IMR-90 (cell line): ENCODE measurements around the gene CHST1. TPM values are rescaled to one million over a fixed set of nuclear protein-coding genes. Genes with fewer than 3 reads are reported as not detected.

Experiments
- ATAC-seq: fragments of 200-7000 bp; cut with Tn5 transposase; 2 replicates; pipeline ENCODE4 v1.9.1; 2020; ENCODE audit warnings: low read depth, mild to moderate bottlenecking, moderate library complexity
- BruUV-seq: library from RNA; stranded (reverse); fragments of 400-500 nt; replicated peaks from 2 replicates; lab custom pipeline; 2021; lab: Mats Ljungman, UMichigan
- CTCF ChIA-PET: fragments of 300-600 bp; formaldehyde crosslinking; extraction: SDS; loops from one replicate; lab custom pipeline; 2021; ENCODE audit warnings: antibody characterized with exemption; lab: Yijun Ruan, JAX
- POLR2A ChIA-PET: fragments of 300-600 bp; sonication (Branson Sonifier 250); formaldehyde crosslinking; loops from one replicate; lab custom pipeline; 2022; ENCODE audit warnings: antibody characterized with exemption; ENCODE audit not compliant: unreplicated experiment; lab: Charles Lee
- DNase-seq: peaks from one replicate; pipeline ENCODE4 v3.0.0; 2013
- H2AFZ ChIP-seq: replicated peaks from 2 replicates; pipeline ENCODE3; 2013; ENCODE audit warnings: low read length, mild to moderate bottlenecking; ENCODE audit not compliant: poor library complexity
- H2AK5ac ChIP-seq: 2 replicates; pipeline ENCODE4 v1.6.1; 2013; ENCODE audit warnings: low read depth, low read length, inconsistent platforms
- H2AK9ac ChIP-seq: replicated peaks from 2 replicates; pipeline ENCODE3; 2013; ENCODE audit warnings: mild to moderate bottlenecking, low read depth, low read length, moderate library complexity; ENCODE audit not compliant: poor library complexity
- H2BK120ac ChIP-seq: 2 replicates; pipeline ENCODE4 v1.6.1; 2013; ENCODE audit warnings: low read depth, low read length, inconsistent platforms
- H2BK15ac ChIP-seq: 3 replicates; pipeline ENCODE4 v1.6.1; 2013; ENCODE audit warnings: low read depth, low read length, inconsistent platforms
- H2BK20ac ChIP-seq: 2 replicates; pipeline ENCODE4 v1.6.1; 2013; ENCODE audit warnings: low read depth, mild to moderate bottlenecking, inconsistent platforms, low read length, moderate library complexity
- H2BK5ac ChIP-seq: 2 replicates; pipeline ENCODE4 v1.6.1; 2013; ENCODE audit warnings: mild to moderate bottlenecking, low read depth, low read length, inconsistent platforms; ENCODE audit not compliant: poor library complexity, severe bottlenecking
- H3K14ac ChIP-seq: replicated peaks from 2 replicates; pipeline ENCODE4 v1.6.1; 2013; ENCODE audit warnings: low read depth, low read length, inconsistent platforms
- H3K18ac ChIP-seq: 2 replicates; pipeline ENCODE4 v1.6.1; 2013; ENCODE audit warnings: low read depth, low read length, control low read depth
- H3K23ac ChIP-seq: 2 replicates; pipeline ENCODE4 v1.6.1; 2013; ENCODE audit warnings: low read depth, low read length, inconsistent platforms
- H3K27ac ChIP-seq: 2 replicates; pipeline ENCODE4 v1.5.1; 2013; ENCODE audit warnings: mild to moderate bottlenecking, control low read depth, low read length; ENCODE audit not compliant: insufficient read depth
- H3K27me3 ChIP-seq: 2 replicates; pipeline ENCODE4 v1.6.1; 2013; ENCODE audit warnings: low read length; ENCODE audit not compliant: control insufficient read depth, insufficient read depth
- H3K36me3 ChIP-seq: 2 replicates; pipeline ENCODE4 v1.6.1; 2013; ENCODE audit warnings: low read length, mixed read lengths; ENCODE audit not compliant: control insufficient read depth, insufficient read depth
- H3K4ac ChIP-seq: 2 replicates; pipeline ENCODE4 v1.6.1; 2013; ENCODE audit warnings: low read depth, low read length, inconsistent platforms
- H3K4me1 ChIP-seq: 2 replicates; pipeline ENCODE4 v1.6.1; 2013; ENCODE audit warnings: low read length, mixed read lengths; ENCODE audit not compliant: control insufficient read depth, insufficient read depth
- H3K4me2 ChIP-seq: 2 replicates; pipeline ENCODE4 v1.6.1; 2013; ENCODE audit warnings: low read depth, mild to moderate bottlenecking, control low read depth, low read length, moderate library complexity
- H3K4me3 ChIP-seq: 2 replicates; pipeline ENCODE4 v1.5.1; 2013; ENCODE audit warnings: low read depth, mild to moderate bottlenecking, control low read depth, low read length, moderate library complexity; ENCODE audit not compliant: insufficient read depth
- H3K56ac ChIP-seq: 2 replicates; pipeline ENCODE4 v1.6.1; 2013; ENCODE audit warnings: low read length, inconsistent platforms; ENCODE audit not compliant: insufficient read depth; ENCODE audit errors: extremely low read depth
- H3K79me1 ChIP-seq, 2 experiments: 2 replicates each; pipeline ENCODE4 v1.6.1; 2013; ENCODE audit warnings: low read length in 2 of 2, inconsistent platforms in 1 of 2, low read depth in 1 of 2
- H3K9ac ChIP-seq: 2 replicates; pipeline ENCODE4 v1.6.1; 2013; ENCODE audit warnings: low read depth, low read length, control low read depth
- H3K9me1 ChIP-seq: 2 replicates; pipeline ENCODE4 v1.6.1; 2013; ENCODE audit warnings: low read length, inconsistent platforms; ENCODE audit not compliant: insufficient read depth
- H3K9me3 ChIP-seq: 2 replicates; pipeline ENCODE4 v1.6.1; 2013; ENCODE audit warnings: low read length; ENCODE audit not compliant: control insufficient read depth, insufficient read depth
- H4K20me1 ChIP-seq: 2 replicates; pipeline ENCODE4 v1.6.1; 2013; ENCODE audit warnings: low read length, inconsistent platforms; ENCODE audit not compliant: insufficient read depth
- H4K5ac ChIP-seq: 2 replicates; pipeline ENCODE4 v1.6.1; 2013; ENCODE audit warnings: mild to moderate bottlenecking, low read depth, low read length, control low read depth
- H4K8ac ChIP-seq, 2 experiments: 2 replicates each; pipeline ENCODE4 v1.6.1; 2013; ENCODE audit warnings: low read depth in 2 of 2, low read length in 2 of 2, control low read depth in 1 of 2, inconsistent platforms in 1 of 2
- H4K91ac ChIP-seq: 2 replicates; pipeline ENCODE4 v1.6.1; 2013; ENCODE audit warnings: low read depth, low read length, inconsistent platforms; ENCODE audit not compliant: insufficient read depth
- CEBPB ChIP-seq: IDR thresholded peaks from 2 replicates; pipeline ENCODE4 v1.6.1; 2012; ENCODE audit warnings: low read depth, low read length, improper control_type of control experiment
- POLR2A ChIP-seq: IDR thresholded peaks from 2 replicates; pipeline ENCODE4 v1.6.1; 2012; ENCODE audit warnings: mild to moderate bottlenecking, low read depth, low read length
- RCOR1 ChIP-seq: IDR thresholded peaks from 2 replicates; pipeline ENCODE4 v1.6.1; 2012; ENCODE audit warnings: mild to moderate bottlenecking, low read length, improper control_type of control experiment; ENCODE audit not compliant: insufficient replicate concordance
- WGBS, 2 experiments: methylation state at CpG; one replicate each; pipeline versions ENCODE4 v1.1.5 to v1.1.7; 2013; ENCODE audit warnings: missing lambda C conversion rate in 2 of 2; ENCODE audit not compliant: insufficient read length in 1 of 2; ENCODE audit errors: extremely low coverage in 2 of 2; 5-methylcytosine and 5-hydroxymethylcytosine counted together
- dilution Hi-C: fragments of 300-500 bp; cut with HindIII; formaldehyde crosslinking; loops from one replicate; pipeline ENCODE4 v1.14.3; 2018; ENCODE audit warnings: low sequenced_read_pairs; ENCODE audit not compliant: unreplicated experiment
- in situ Hi-C: fragments of 300-500 bp; cut with MboI; formaldehyde crosslinking; loops from 3 replicates; pipeline ENCODE4 v1.14.3; 2019; ENCODE audit warnings: low sequenced_read_pairs, inconsistent platforms, mixed read lengths
- intact Hi-C: fragments of 100-400 bp; cut with micrococcal nuclease; formaldehyde crosslinking; loops from 2 replicates; pipeline ENCODE4 v1.10.0; 2022
- polyA plus RNA-seq, 3 experiments: library from polyadenylated mRNA; depleted of rRNA; stranded (reverse); fragments of >200 nt; gene quantifications; 2 replicates each; pipeline ENCODE4 v1.2.3, GENCODE V29; 2012; ENCODE audit warnings: low replicate concordance in 1 of 3
- total RNA-seq: library from RNA; depleted of rRNA; stranded (reverse); fragments of >200 nt; gene quantifications from 2 replicates; pipeline ENCODE4 v1.2.3, GENCODE V29; 2012
- TF ChIP-seq, protein P1 (sequence below): fragments of 150-350 bp; IDR thresholded peaks from 2 replicates; pipeline ENCODE4 v1.6.1; 2016; ENCODE audit warnings: low read depth, mild to moderate bottlenecking, low read length, moderate library complexity, borderline replicate concordance

CHST1 gene
- total and polyA plus RNA-seq, 2 of the 4 experiments (the other 2 are of a cell fraction): 0.21 TPM; not detected in 1

DNA sequence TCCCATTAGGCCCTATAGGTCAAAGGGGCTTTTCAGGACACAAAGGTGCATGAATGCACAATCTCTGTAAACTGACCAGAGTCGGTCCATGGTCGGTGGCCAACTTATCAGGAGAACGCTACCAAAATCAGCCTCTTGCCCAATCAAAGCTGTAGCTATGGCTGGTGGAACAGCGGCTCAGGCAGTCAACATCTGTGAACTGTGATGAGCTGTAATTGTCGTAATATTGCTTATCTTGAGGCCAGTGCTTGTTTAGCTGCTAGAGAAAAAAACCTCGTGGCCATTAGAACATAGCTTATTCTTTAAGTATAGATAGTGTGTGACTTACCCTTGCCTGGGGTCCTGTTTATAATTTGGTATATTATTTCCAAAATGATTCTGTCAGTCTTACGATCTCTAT lies 14.4 kb upstream of the CHST1 start:
- no peak for ATAC-seq
- 21% methylated on average over 3 of the region's 7 CpGs; no CpG with 5 or more reads in 1 of the 2 experiments for WGBS, 2 experiments
- dilution Hi-C loops: no loop called here

More for the DNA sequence above, 14.4 kb upstream of the CHST1 start:
- TF ChIP-seq RCOR1 (no peak), CEBPB (no peak), POLR2A (no peak)
- TF ChIP-seq, protein P1, sequence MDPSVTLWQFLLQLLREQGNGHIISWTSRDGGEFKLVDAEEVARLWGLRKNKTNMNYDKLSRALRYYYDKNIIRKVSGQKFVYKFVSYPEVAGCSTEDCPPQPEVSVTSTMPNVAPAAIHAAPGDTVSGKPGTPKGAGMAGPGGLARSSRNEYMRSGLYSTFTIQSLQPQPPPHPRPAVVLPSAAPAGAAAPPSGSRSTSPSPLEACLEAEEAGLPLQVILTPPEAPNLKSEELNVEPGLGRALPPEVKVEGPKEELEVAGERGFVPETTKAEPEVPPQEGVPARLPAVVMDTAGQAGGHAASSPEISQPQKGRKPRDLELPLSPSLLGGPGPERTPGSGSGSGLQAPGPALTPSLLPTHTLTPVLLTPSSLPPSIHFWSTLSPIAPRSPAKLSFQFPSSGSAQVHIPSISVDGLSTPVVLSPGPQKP: no peak
- Histone ChIP-seq H2BK5ac (no peak overlapping the region), H4K5ac (no peak overlapping the region), H3K27me3 (peaks cover 6% of the 10 kb centered on the region; the same call in 1 of the 2 replicates), H2BK120ac (no peak overlapping the region), H3K56ac (no peak overlapping the region), H3K4ac (no peak overlapping the region), H3K79me1 (no peaks in the 10 kb centered on the region), H3K36me3 (no peaks in the 10 kb centered on the region), H3K27ac (no peak overlapping the region), H3K14ac (no peak overlapping the region), H3K23ac (no peak overlapping the region), H2AK5ac (no peak overlapping the region), H3K4me1 (no peaks in the 10 kb centered on the region), H2BK15ac (no peak overlapping the region), H3K9me3 (no peaks in the 10 kb centered on the region), H4K8ac (no peak overlapping the region), H2AK9ac (no peak overlapping the region), H3K9me1 (no peaks in the 10 kb centered on the region), H3K9ac (no peak overlapping the region), H3K18ac (no peak overlapping the region), H2BK20ac (no peak overlapping the region), H3K4me2 (no peak overlapping the region), H4K91ac (no peak overlapping the region), H2AFZ (no peak overlapping the region), H4K20me1 (no peaks in the 10 kb centered on the region), H3K4me3 (no peak overlapping the region)
- intact Hi-C loops: no loop called here
- CTCF ChIA-PET: no interaction called here
- no peak for DNase-seq
- no TSS peak for BruUV-seq
- POLR2A ChIA-PET: no interaction called here
- in situ Hi-C loops: no loop called here
